GM13976 (cell line): ENCODE results near the gene LAG3.

Experiments
- DNase-seq: peaks from one replicate; pipeline ENCODE4 v3.0.0; 2012; ENCODE audit warnings: low spot score
- in situ Hi-C: fragments of 300-500 bp; cut with MboI; formaldehyde crosslinking; loops from one replicate; pipeline ENCODE4 v1.12.0; 2022; ENCODE audit warnings: low sequenced_read_pairs, mixed read lengths, inconsistent platforms; ENCODE audit not compliant: unreplicated experiment
- TF ChIP-seq, protein P1 (sequence below): IDR thresholded peaks from 2 replicates; pipeline ENCODE4 v1.5.1; 2012; ENCODE audit warnings: borderline replicate concordance, mild to moderate bottlenecking; ENCODE audit not compliant: insufficient read depth; ENCODE audit errors: extremely low read depth, missing control alignments, control extremely low read depth

The LAG3 gene

DNA sequence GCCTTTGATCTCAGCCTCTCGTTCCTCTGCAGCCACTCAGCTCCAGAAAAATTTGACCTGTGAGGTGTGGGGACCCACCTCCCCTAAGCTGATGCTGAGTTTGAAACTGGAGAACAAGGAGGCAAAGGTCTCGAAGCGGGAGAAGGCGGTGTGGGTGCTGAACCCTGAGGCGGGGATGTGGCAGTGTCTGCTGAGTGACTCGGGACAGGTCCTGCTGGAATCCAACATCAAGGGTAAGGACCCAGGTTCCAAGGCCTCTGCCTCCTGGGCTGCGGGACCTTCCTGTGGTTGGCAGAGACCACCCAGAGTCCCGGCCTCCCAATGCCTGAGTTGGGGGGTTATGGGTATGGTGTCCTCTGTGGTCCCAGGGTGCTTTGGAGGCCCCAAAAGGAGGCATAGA lies 44.8 kb downstream of the LAG3 start:
- no peak for DNase-seq
- in situ Hi-C loops, result loop anchor here (5.0 kb wide), 1 partner anchor 35 kb away; no protein-coding TSS in a partner anchor
- TF ChIP-seq, protein P1, sequence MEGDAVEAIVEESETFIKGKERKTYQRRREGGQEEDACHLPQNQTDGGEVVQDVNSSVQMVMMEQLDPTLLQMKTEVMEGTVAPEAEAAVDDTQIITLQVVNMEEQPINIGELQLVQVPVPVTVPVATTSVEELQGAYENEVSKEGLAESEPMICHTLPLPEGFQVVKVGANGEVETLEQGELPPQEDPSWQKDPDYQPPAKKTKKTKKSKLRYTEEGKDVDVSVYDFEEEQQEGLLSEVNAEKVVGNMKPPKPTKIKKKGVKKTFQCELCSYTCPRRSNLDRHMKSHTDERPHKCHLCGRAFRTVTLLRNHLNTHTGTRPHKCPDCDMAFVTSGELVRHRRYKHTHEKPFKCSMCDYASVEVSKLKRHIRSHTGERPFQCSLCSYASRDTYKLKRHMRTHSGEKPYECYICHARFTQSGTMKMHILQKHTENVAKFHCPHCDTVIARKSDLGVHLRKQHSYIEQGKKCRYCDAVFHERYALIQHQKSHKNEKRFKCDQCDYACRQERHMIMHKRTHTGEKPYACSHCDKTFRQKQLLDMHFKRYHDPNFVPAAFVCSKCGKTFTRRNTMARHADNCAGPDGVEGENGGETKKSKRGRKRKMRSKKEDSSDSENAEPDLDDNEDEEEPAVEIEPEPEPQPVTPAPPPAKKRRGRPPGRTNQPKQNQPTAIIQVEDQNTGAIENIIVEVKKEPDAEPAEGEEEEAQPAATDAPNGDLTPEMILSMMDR, result no peak

DNA sequence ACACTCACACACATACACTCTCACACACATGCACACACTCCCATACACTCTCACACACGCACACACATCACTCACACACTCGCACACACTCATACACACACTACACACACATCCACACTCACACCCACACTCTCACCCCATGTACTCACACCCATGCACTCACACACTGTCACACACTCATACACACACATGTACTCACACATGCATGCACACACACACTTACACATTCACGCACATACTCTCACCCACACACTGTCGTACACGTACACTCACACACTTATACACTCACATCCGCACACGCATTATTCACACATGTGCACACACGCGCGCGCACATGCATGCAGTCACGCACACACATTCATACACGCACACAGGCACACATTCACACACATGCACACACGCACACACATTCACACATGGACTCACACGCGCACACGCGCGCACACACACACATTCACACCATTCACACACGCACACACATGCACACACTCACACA lies 45.4 kb downstream of the LAG3 start:
- in situ Hi-C loops, result loop anchor here (5.0 kb wide), 1 partner anchor 35 kb away; no protein-coding TSS in a partner anchor
- TF ChIP-seq, protein P1, result no peak
- DNase-seq, result no peak

DNA sequence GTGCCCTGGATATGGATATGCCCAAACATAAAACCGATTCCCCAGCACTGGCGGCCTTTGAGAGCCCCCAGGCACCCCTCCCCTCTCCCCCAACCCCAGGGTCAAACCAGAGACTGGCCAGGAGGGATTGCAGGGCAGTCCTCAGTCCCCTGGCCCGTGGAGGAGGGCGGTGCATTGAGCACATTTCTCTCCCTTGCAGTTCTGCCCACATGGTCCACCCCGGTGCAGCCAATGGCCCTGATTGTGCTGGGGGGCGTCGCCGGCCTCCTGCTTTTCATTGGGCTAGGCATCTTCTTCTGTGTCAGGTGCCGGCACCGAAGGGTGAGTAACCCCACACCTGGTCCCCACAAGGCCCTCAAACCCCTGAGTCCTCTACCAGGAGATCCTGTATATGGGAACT lies 45.9 kb downstream of the LAG3 start:
- no peak for DNase-seq
- TF ChIP-seq, protein P1, result no peak
- in situ Hi-C loops, result loop anchor here (5.0 kb wide), 1 partner anchor 36 kb away; no protein-coding TSS in a partner anchor

DNA sequence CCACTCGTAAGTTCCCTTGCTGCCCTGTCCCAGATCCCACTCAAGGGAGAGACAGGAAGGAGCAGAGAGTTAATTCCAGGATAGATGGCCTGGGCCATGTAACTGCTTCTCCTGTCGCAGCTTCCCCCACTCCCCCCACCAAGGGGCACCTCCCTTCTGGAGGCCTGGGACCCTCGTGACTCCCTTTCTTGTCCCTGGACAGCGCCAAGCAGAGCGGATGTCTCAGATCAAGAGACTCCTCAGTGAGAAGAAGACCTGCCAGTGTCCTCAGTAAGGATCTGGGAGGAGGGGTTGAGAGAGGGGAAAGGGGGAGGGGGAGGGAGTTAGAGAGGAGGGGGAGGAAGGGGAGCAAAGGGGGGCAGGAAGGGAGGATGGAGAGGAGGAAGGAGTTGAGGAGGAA lies 46.3 kb downstream of the LAG3 start:
- in situ Hi-C loops, result loop anchor here (5.0 kb wide), 1 partner anchor 36 kb away; no protein-coding TSS in a partner anchor
- TF ChIP-seq, protein P1, result no peak
- no peak for DNase-seq

DNA sequence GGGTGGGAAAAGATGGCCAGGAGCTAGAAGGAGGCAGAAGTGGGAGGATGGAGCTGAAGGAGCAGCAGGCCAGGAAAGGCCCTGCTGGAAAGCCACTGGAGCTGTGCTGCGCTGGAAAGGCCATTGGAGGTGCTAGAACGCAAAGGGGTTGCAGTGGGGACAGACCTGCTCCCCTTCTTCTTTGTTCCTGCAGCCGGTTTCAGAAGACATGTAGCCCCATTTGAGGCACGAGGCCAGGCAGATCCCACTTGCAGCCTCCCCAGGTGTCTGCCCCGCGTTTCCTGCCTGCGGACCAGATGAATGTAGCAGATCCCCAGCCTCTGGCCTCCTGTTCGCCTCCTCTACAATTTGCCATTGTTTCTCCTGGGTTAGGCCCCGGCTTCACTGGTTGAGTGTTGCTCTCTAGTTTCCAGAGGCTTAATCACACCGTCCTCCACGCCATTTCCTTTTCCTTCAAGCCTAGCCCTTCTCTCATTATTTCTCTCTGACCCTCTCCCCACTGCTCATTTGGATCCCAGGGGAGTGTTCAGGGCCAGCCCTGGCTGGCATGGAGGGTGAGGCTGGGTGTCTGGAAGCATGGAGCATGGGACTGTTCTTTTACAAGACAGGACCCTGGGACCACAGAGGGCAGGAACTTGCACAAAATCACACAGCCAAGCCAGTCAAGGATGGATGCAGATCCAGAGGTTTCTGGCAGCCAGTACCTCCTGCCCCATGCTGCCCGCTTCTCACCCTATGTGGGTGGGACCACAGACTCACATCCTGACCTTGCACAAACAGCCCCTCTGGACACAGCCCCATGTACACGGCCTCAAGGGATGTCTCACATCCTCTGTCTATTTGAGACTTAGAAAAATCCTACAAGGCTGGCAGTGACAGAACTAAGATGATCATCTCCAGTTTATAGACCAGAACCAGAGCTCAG lies 47.0 kb downstream of the LAG3 start:
- in situ Hi-C loops, result loop anchor here (5.0 to 10.0 kb wide), 2 partner anchors 37 to 65 kb away; partner anchors contain the start of gene MLF2
- TF ChIP-seq, protein P1, result no peak
- DNase-seq, result no peak

DNA sequence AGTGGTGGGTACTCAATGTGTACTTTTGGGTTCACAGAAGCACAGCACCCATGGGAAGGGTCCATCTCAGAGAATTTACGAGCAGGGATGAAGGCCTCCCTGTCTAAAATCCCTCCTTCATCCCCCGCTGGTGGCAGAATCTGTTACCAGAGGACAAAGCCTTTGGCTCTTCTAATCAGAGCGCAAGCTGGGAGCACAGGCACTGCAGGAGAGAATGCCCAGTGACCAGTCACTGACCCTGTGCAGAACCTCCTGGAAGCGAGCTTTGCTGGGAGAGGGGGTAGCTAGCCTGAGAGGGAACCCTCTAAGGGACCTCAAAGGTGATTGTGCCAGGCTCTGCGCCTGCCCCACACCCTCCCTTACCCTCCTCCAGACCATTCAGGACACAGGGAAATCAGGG lies 47.8 kb downstream of the LAG3 start:
- in situ Hi-C loops, result loop anchor here (10.0 kb wide), 1 partner anchor 65 kb away; the partner anchor contains the start of gene MLF2
- TF ChIP-seq, protein P1, result no peak
- no peak for DNase-seq
